ENCODE results near the gene ACER1. TPM values are rescaled to one million over a fixed set of nuclear protein-coding genes. Genes with fewer than 3 reads are reported as not detected.
A peak's percentile ranks its signal among the peaks of the same experiment; 100 is the strongest.

ACER1 gene
- total RNA-seq, 2 donors from 2014 or later, result not detected

DNA sequence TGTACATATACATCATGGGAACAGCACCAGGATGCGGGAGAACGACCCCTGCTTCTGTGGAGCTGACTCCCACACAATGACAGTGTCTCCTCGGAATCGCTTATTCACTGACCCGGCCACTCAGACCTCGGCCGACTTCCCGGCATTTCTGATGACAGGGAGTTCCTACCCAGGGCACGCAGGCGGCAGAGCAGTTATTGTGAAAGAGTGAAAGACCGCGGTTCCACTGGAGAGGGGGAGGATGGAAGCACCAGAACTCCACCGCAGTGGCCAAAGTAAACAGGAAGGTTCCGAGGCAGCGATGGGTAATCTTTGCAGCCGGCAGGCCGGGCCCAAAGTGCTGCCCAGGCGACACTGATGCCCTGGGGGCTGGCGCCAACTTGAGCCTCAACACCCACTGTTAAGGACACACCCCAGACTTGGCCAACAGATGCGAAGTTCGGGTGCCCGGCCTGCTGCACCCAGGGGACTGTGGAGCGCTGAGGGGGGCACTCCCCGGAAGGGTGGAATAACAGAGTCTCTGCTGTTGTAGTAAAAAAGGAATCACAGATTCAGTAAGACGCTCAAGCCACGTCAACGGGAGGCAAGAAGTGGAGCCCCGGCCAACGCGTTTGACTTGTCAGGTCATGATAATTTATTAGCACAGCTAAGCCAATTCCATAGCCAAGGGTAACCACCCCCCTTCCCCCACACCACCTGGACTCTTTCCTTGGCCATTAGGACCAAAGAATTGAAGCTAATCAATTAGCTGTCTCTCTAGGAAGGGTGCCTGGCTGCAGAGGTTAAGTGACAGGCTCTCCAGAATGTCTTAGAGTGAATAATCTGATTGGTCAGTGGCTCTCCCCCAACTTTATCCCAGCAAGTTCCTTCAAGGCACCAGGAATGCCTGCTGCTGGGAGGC lies 59.5 kb downstream of the ACER1 start:
- H3K9me3 Mint-ChIP-seq, result no peaks in the 10 kb centered on the region
- DNase-seq (ENCODE audit: low spot score) (no peak), ATAC-seq (peak in 1 of 2 donors; percentile 60)
- H3K27ac Mint-ChIP-seq, result peak overlapping the region in 1 of 2 donors; percentile 83
- H3K36me3 Mint-ChIP-seq, result no peaks in the 10 kb centered on the region
- peaks cover 49 to 65% of the 10 kb centered on the region in 2 donors for H3K4me1 Mint-ChIP-seq (ENCODE audit: low read depth in 2 of 2)
- H3K4me3 Mint-ChIP-seq, result no peak overlapping the region
- no peaks in the 10 kb centered on the region for H3K27me3 Mint-ChIP-seq

DNA sequence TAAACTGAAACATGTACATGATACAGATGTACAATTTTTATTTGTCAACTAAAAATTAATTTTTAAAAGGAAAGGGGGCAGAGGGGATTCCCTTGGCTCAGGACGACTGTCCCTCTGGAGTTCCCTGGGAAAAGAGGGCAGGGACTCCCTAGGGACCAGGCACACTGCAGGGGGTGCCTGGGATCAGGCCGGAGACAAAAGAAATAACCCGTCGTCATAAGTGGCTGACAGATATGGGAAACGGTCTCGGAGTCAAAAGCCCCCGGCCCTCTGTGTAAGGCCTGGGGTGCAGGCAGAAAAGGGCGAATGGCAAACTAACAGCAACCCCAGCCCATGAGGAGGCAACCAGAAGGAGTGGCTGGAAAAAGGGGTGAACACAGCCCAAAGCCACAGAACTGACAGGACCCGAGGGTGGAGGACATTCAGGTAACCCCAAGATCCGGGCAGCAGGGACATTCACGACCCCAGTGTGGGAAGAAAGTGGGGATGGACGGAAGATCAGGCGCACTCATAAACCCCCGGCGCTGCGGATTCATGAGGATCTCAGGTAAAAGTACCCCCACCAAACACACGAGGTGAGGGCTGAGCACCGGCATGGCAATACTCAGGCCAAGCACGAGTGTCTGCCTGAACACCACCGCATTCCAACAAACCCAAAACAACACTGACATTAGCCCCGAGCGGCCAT lies 60.4 kb downstream of the ACER1 start:
- H3K9me3 Mint-ChIP-seq, result no peaks in the 10 kb centered on the region
- peaks cover 42 to 59% of the 10 kb centered on the region in 2 donors for H3K4me1 Mint-ChIP-seq (ENCODE audit: low read depth in 2 of 2)
- peak overlapping the region in 1 of 2 donors; percentile 83 for H3K27ac Mint-ChIP-seq
- DNase-seq (ENCODE audit: low spot score) (no peak), ATAC-seq (no peak)
- H3K4me3 Mint-ChIP-seq, result no peak overlapping the region
- H3K36me3 Mint-ChIP-seq, result no peaks in the 10 kb centered on the region
- no peaks in the 10 kb centered on the region for H3K27me3 Mint-ChIP-seq

DNA sequence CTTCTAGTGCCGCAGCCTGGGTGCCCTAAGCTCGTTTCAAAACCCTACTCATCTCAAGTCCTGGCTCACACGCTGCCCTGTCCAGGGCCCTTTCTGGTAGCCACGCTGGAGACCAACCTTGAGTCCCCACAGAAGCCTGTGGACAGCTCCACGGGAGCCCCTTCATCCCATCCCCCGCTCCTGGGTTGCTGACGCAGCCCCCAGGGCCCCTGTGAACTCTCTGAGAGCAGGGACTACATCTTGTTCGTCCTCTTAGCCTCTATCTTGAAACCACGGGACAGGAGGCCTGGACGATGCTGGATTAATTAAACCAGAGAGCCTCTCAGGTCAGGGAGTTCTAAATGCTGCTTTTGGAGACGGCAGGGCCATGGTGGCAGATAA lies 61.0 kb downstream of the ACER1 start:
- Mint-ChIP-seq H3K9me3 (no peaks in the 10 kb centered on the region), H3K4me3 (no peak overlapping the region), H3K27me3 (no peaks in the 10 kb centered on the region), H3K36me3 (no peaks in the 10 kb centered on the region), H3K27ac (peak overlapping the region in 1 of 2 donors; percentile 77), H3K4me1 (ENCODE audit: low read depth in 2 of 2) (peaks cover 37 to 56% of the 10 kb centered on the region in 2 donors)
- no peak for DNase-seq (ENCODE audit: low spot score)
- ATAC-seq, result no peak

DNA sequence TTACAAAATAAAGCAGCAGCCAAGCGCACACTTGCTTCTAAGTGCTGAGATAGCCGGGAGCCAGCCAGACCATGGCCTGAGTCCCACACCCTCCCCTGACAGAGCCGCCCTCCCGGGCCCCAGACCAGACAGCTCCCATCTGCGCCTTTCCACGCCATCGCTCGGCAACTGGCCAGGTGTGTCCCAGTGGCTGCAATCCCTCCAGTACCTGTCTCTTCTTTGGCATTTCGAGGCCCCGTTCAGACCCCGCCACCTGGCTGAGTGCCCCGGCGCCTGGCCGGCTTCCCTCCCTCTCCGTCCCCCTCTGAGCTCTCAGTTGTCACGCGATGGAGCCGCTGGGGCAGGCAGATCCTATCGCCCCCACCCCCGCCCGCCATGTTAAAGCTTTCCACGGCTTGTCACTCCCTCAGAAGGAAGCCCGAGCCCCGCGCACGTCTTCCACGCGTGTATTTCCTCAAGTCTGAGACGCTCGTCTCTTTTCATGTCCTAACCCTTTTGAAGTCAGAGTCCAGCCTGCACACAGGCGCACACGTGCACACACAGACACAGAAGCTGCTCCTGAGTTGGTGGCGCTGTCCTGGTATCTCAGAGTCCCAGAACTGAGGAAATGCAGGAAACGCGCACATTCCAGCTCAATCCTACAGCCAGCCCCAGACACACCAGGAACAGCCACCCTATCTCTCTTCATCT lies 61.5 kb downstream of the ACER1 start:
- DNase-seq (ENCODE audit: low spot score) (no peak), ATAC-seq (no peak)
- Mint-ChIP-seq H3K36me3 (no peaks in the 10 kb centered on the region), H3K4me3 (no peak overlapping the region), H3K4me1 (ENCODE audit: low read depth in 2 of 2) (peaks cover 36 to 55% of the 10 kb centered on the region in 2 donors), H3K27me3 (no peaks in the 10 kb centered on the region), H3K27ac (peak overlapping the region in 1 of 2 donors; percentile 77), H3K9me3 (no peaks in the 10 kb centered on the region)

DNA sequence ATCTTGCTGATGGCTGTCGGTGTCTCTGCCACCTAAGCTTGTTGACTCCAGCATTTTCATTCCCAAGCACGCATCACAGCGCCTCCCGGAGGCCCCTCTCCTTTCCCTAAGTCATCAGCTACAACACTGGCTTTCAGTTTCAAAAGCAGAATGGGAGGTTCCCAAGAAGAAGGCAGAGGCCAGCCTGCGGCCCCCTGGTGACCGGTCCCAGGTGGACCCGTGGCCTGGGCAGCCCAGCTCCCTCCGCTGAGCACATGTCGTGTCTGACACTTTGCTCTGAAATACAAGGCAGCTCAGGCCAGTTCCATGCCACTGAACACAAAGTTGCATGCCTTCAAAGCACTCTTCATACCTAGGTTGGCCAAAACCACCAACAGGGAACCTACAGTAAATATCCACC lies 62.2 kb downstream of the ACER1 start:
- H3K36me3 Mint-ChIP-seq, result no peaks in the 10 kb centered on the region
- peaks cover 32 to 54% of the 10 kb centered on the region in 2 donors for H3K4me1 Mint-ChIP-seq (ENCODE audit: low read depth in 2 of 2)
- H3K9me3 Mint-ChIP-seq, result no peaks in the 10 kb centered on the region
- H3K27ac Mint-ChIP-seq, result peak overlapping the region in 1 of 2 donors; percentile 40
- ATAC-seq (no peak), DNase-seq (ENCODE audit: low spot score) (no peak)
- no peak overlapping the region for H3K4me3 Mint-ChIP-seq
- H3K27me3 Mint-ChIP-seq, result no peaks in the 10 kb centered on the region

DNA sequence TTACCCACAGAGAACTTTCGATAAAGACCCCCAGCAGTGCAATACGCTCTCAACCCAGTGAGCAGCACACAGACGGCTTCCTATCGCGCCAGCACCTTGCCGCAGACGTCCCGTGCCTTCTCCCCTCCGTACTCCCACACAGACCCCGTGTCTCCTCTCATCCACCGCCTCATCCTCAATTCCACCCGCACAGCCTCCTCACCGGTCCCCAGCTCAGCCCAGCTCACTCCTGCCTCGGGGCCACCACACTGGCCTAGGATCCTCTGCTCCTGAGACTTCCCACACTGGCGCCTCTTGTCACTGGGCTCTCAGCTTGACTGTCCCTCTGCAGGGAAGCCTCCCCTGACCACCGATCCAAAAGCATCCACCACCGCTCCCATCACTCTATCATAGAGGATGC lies 62.6 kb downstream of the ACER1 start:
- Mint-ChIP-seq H3K36me3 (no peaks in the 10 kb centered on the region), H3K4me3 (no peak overlapping the region), H3K9me3 (no peaks in the 10 kb centered on the region), H3K4me1 (ENCODE audit: low read depth in 2 of 2) (peaks cover 29 to 51% of the 10 kb centered on the region in 2 donors), H3K27ac (peak overlapping the region in 1 of 2 donors; percentile 40), H3K27me3 (no peaks in the 10 kb centered on the region)
- ATAC-seq (no peak), DNase-seq (ENCODE audit: low spot score) (no peak)

DNA sequence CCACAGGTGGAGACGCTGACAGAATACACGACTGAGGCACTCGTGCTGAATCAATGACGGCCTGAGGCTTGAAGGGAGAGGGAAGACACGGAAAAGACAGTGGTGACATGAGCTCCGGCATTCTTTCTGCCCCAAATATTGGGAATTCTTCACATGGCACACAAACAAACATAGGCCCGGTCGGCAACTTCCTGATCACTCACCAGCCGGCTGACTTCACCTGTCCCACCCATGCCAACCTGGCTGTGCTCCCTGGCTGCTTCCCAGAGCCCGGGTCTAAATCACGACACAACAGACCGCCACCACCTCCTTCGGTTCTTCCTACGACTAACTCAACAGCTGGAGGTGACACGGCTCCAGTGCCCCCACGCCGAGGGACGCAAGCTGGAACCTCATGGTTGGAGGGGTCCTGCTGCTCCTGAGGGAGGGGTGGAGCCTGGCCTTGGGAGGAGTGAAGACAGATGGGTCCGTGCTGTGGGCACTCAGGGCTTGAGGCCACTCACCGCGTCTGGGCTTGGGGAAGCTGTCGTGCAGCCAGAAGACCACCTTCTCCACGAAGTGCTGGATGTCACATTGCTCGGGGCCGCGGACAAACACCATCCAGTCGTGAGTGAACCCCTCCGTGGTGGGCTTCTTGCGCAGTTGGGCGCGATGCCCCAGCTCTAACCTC lies 63.2 kb downstream of the ACER1 start:
- H3K4me1 Mint-ChIP-seq (ENCODE audit: low read depth in 2 of 2), result peaks cover 24 to 47% of the 10 kb centered on the region in 2 donors
- no peaks in the 10 kb centered on the region for H3K9me3 Mint-ChIP-seq
- no peak overlapping the region for H3K27ac Mint-ChIP-seq
- H3K36me3 Mint-ChIP-seq, result no peaks in the 10 kb centered on the region
- no peaks in the 10 kb centered on the region for H3K27me3 Mint-ChIP-seq
- DNase-seq (ENCODE audit: low spot score), result no peak
- no peak overlapping the region for H3K4me3 Mint-ChIP-seq
- no peak for ATAC-seq

DNA sequence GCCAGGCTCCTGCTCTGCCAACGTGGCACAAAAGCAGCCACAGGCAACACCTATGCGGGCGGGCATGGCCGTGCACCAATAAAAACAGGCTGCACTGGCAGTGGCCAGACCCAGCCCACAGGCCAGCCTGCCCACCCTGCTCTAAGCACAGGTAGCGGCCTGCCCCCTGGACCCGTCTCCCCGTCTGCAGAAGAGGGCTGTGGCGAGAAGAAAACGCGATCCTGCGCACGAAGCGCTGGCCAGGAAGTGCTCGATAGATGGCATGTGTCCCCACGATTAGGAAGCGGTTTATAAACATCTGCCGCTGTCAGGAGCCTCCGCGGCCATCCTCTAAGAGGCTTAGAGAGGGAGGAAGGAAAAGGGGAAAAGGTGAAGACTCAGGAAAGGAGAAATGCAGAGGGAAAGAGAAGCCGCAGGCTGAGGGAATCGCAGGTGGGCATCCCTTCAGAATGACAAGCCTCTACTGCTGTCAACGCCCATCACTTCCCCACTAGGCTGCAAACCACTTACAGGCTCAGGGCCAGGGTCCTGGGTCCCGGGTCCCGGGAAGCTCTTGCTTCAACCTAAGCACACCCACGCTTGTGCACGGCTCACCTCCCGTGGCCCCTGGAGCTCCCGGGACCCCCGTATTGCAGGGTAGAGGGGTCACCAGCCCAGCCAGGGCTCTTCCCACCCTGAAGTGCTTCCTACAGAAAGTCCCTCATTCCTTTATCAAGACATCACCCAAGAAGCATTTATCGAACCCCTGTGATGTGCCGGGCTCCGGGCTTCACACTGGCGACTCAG lies 64.1 kb downstream of the ACER1 start:
- peaks cover 24 to 43% of the 10 kb centered on the region in 2 donors for H3K4me1 Mint-ChIP-seq (ENCODE audit: low read depth in 2 of 2)
- no peaks in the 10 kb centered on the region for H3K36me3 Mint-ChIP-seq
- ATAC-seq (no peak), DNase-seq (ENCODE audit: low spot score) (no peak)
- no peaks in the 10 kb centered on the region for H3K27me3 Mint-ChIP-seq
- H3K9me3 Mint-ChIP-seq, result no peaks in the 10 kb centered on the region
- H3K4me3 Mint-ChIP-seq, result no peak overlapping the region
- H3K27ac Mint-ChIP-seq, result no peak overlapping the region

DNA sequence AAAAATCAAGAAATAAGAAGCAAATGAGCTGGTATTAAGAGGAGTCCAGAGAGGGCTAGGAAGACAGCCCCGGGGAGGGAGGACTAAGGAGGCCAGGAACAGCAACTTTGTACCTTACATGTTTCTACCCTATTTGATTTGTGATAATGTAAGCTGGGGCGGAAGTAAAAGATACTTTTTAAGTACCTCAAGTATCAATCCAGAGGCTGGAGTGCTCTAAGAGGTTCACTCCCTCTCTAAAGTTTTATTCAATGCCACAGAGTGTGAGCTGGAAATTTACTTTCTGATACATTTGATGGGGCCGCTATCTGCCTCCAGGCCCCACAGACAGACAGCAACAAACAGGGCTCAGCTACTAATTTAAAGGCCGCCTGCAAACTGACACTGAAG lies 65.0 kb downstream of the ACER1 start:
- peaks cover 24 to 36% of the 10 kb centered on the region in 2 donors for H3K4me1 Mint-ChIP-seq (ENCODE audit: low read depth in 2 of 2)
- no peaks in the 10 kb centered on the region for H3K9me3 Mint-ChIP-seq
- no peaks in the 10 kb centered on the region for H3K27me3 Mint-ChIP-seq
- DNase-seq (ENCODE audit: low spot score) (no peak), ATAC-seq (no peak)
- no peaks in the 10 kb centered on the region for H3K36me3 Mint-ChIP-seq
- peak overlapping the region in 1 of 2 donors; percentile 57 for H3K27ac Mint-ChIP-seq
- no peak overlapping the region for H3K4me3 Mint-ChIP-seq

DNA sequence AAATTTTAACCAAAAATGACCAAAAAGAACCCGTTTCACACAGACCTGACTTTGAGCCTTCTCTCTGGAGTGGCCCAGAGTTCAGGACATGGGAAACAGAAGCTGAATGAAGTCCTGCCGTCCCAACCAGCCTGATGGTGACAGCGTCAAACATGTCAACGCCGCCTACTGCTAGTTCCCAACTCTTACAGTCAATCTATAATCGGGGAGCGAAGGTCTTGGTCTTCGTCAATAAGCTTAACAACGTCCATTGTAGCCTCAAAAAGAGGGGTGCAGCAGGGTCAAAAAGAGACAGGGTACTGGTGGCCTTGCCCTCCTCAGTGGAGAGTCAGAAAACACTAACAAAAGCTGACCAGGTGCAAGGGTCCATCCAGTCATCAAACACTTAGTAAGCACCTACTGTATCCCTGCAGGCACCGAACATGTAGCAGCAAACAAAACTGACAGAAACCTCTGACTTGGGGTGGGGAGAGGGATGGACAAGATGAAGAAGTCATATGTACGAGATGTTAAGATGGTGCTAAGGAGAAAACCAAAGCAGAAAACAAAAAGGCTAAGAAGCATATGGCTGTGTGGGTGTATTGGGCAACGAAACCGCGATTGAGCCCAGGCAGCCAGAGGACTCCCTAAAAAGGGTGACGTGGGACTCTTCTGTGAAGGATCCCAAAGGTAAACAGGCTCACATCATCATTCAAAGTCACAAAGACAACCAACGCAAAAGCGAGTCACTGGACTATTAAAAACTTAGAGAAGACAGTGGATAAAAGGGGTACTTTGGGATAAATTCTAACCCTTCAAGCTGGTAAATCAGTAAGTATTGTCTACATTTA lies 65.6 kb downstream of the ACER1 start:
- ATAC-seq (no peak), DNase-seq (ENCODE audit: low spot score) (no peak)
- no peaks in the 10 kb centered on the region for H3K27me3 Mint-ChIP-seq
- H3K4me1 Mint-ChIP-seq (ENCODE audit: low read depth in 2 of 2), result peaks cover 19 to 38% of the 10 kb centered on the region in 2 donors
- H3K36me3 Mint-ChIP-seq, result no peaks in the 10 kb centered on the region
- peak overlapping the region in 1 of 2 donors; percentile 57 for H3K27ac Mint-ChIP-seq
- H3K9me3 Mint-ChIP-seq, result no peaks in the 10 kb centered on the region
- H3K4me3 Mint-ChIP-seq, result no peak overlapping the region

DNA sequence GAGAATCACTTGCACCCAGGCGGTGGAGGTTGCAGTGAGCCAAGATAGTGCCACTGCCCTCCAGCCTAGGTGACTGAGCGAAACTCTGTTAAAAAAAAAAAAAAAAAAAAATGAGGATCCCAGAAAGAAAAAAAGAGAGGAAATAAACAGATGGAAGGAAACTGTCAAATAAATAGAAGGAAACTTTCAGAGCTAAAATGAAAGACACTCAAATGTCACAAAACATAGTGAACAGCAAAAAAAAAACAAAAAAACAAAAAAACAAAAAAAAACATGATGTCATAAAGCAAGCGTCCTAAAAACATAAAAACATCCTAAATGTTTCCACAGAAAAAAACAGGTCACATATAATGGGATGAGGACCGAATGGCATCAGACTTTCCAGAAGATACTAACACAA lies 68.6 kb downstream of the ACER1 start:
- no peak overlapping the region for H3K4me3 Mint-ChIP-seq
- DNase-seq (ENCODE audit: low spot score) (no peak), ATAC-seq (no peak)
- H3K27me3 Mint-ChIP-seq, result no peaks in the 10 kb centered on the region
- no peak overlapping the region for H3K27ac Mint-ChIP-seq
- no peaks in the 10 kb centered on the region for H3K36me3 Mint-ChIP-seq
- H3K4me1 Mint-ChIP-seq (ENCODE audit: low read depth in 2 of 2), result peaks cover 10 to 21% of the 10 kb centered on the region in 2 donors
- H3K9me3 Mint-ChIP-seq, result no peaks in the 10 kb centered on the region

DNA sequence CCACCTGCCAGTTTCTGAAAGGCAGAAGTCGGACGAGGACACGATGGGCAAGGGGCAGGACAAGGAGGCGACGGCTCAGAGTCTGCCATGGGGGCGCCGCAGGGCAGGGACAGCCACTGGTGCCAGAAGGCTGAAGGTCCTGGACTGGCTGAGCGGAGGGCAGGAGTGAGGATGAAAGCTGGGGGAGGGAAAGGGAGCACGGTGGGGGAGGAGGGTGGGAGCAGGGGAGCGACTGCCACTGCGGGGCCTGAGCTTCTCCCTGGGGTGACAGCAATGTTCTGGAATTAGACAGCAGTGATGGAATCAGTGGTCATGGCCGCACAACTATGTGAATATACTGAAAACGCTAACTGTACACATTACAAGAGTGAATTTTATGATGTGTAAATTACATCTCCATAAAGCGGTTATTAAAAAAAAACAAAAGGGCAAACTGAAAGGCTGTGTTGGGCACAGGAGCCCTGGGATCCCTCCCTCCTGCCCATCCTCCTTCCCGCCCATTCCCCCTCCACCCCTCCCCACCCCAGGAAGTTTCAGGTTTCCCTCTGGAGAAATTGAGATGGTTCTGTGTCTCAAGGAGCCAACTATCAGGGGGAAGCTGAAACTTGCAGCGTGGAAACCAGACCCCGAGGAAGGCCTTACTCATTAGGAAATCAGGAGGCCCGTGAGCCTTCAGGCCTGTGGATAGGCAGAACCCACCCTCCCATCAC lies 69.5 kb downstream of the ACER1 start:
- Mint-ChIP-seq H3K36me3 (no peaks in the 10 kb centered on the region), H3K4me1 (ENCODE audit: low read depth in 2 of 2) (peaks cover 10 to 24% of the 10 kb centered on the region in 2 donors), H3K9me3 (no peaks in the 10 kb centered on the region), H3K27me3 (no peaks in the 10 kb centered on the region), H3K27ac (no peak overlapping the region), H3K4me3 (no peak overlapping the region)
- ATAC-seq (no peak), DNase-seq (ENCODE audit: low spot score) (no peak)

Measured in natural killer cell treated with Interleukin-12 subunit alpha and Interleukin-12 subunit beta and Interleukin-15 and Interleukin-18, amount 100 ng/mL, for 72 hours (primary cell).